ENCODE data around the gene GGT5.
A peak's percentile ranks its signal among the peaks of the same experiment; 100 is the strongest.
"Not testable (repeated sequence)": the region's sequence is repeated elsewhere in the genome, so short reads cannot be mapped to it uniquely, and the experiment has no call there.

Gene GGT5

GRCh38 chr22:24205438-24206195, 39.3 kb downstream of the GGT5 start:
- H2BK120ac ChIP-seq (ENCODE audit: insufficient read depth, low read length, poor library complexity), result peak overlapping the region; percentile 83
- peaks cover 46% of the 10 kb centered on the region for H3K79me1 ChIP-seq (ENCODE audit: low read length)
- H3K4ac ChIP-seq (ENCODE audit: low read depth, low read length), result no peak overlapping the region
- H3K4me1 ChIP-seq (ENCODE audit: control insufficient read depth in 1 of 2, insufficient read depth in 2 of 2, low read length in 2 of 2), result peaks cover 20 to 27% of the 10 kb centered on the region in 2 experiments
- H4K91ac ChIP-seq (ENCODE audit: low read depth, low read length), result peak overlapping the region; percentile 89
- no peaks in the 10 kb centered on the region for H3K27me3 ChIP-seq (ENCODE audit: insufficient read depth, low read length)
- peaks cover 3% of the 10 kb centered on the region for H3K79me2 ChIP-seq (ENCODE audit: control insufficient read depth, insufficient read depth, low read length, poor library complexity)
- no peak for DNase-seq
- WGBS (ENCODE audit: extremely low coverage, insufficient coverage, insufficient read length), result no CpG with 5 or more reads among the region's 8 CpGs
- H4K8ac ChIP-seq (ENCODE audit: low read depth, low read length), result no peak overlapping the region
- H2AFZ ChIP-seq (ENCODE audit: insufficient read depth, low read length, poor library complexity), result no peak overlapping the region
- H3K36me3 ChIP-seq (ENCODE audit: control insufficient read depth in 1 of 2, insufficient read depth in 2 of 2, low read length in 2 of 2), result peaks cover 0 to 2% of the 10 kb centered on the region in 2 experiments
- peak overlapping the region; percentile 2 for H3K14ac ChIP-seq (ENCODE audit: low read length)
- H4K12ac ChIP-seq (ENCODE audit: low read depth, low read length), result no peak overlapping the region
- peak overlapping the region; percentile 88 for H2BK12ac ChIP-seq (ENCODE audit: low read length)
- no peak overlapping the region for H3K9ac ChIP-seq (ENCODE audit: low read length)
- no peak overlapping the region for H3K4me3 ChIP-seq (ENCODE audit: low read depth, low read length)
- H3K9me3 ChIP-seq (ENCODE audit: insufficient read depth, low read depth, low read length), result peaks cover 3% of the 10 kb centered on the region
- H3K23ac ChIP-seq (ENCODE audit: low read length), result no peak overlapping the region
- H3K4me2 ChIP-seq (ENCODE audit: low read length), result no peak overlapping the region
- no peak overlapping the region for H2AK5ac ChIP-seq (ENCODE audit: low read length)
- peak overlapping the region; percentile 75 for H3K27ac ChIP-seq (ENCODE audit: low read depth, low read length)
- peak overlapping the region; percentile 81 for H2BK5ac ChIP-seq (ENCODE audit: low read depth, low read length, poor library complexity)
- H3K18ac ChIP-seq (ENCODE audit: low read length), result no peak overlapping the region

GRCh38 chr22:24203856-24204255, 41.0 kb downstream of the GGT5 start:
- H3K36me3 ChIP-seq (ENCODE audit: control insufficient read depth in 1 of 2, insufficient read depth in 2 of 2, low read length in 2 of 2); H3K14ac ChIP-seq (ENCODE audit: low read length); H3K9ac ChIP-seq (ENCODE audit: low read length); H2AFZ ChIP-seq (ENCODE audit: insufficient read depth, low read length, poor library complexity); H3K23ac ChIP-seq (ENCODE audit: low read length); H3K27me3 ChIP-seq (ENCODE audit: insufficient read depth, low read length); H4K8ac ChIP-seq (ENCODE audit: low read depth, low read length); H3K4me2 ChIP-seq (ENCODE audit: low read length); H3K79me2 ChIP-seq (ENCODE audit: control insufficient read depth, insufficient read depth, low read length, poor library complexity); H4K12ac ChIP-seq (ENCODE audit: low read depth, low read length); H3K9me3 ChIP-seq (ENCODE audit: insufficient read depth, low read depth, low read length); H3K4ac ChIP-seq (ENCODE audit: low read depth, low read length); H3K18ac ChIP-seq (ENCODE audit: low read length); H2AK5ac ChIP-seq (ENCODE audit: low read length); H3K4me3 ChIP-seq (ENCODE audit: low read depth, low read length): not testable (repeated sequence)
- Histone ChIP-seq H4K91ac (ENCODE audit: low read depth, low read length) (peak overlapping the region; percentile 97), H3K79me1 (ENCODE audit: low read length) (peaks cover 43% of the 10 kb centered on the region), H3K4me1 (ENCODE audit: control insufficient read depth in 1 of 2, insufficient read depth in 2 of 2, low read length in 2 of 2) (peaks cover 21 to 26% of the 10 kb centered on the region in 2 experiments), H2BK12ac (ENCODE audit: low read length) (peak overlapping the region; percentile 68), H2BK5ac (ENCODE audit: low read depth, low read length, poor library complexity) (peak overlapping the region; percentile 70), H3K27ac (ENCODE audit: low read depth, low read length) (peak overlapping the region; percentile 84), H2BK120ac (ENCODE audit: insufficient read depth, low read length, poor library complexity) (peak overlapping the region; percentile 78)
- WGBS (ENCODE audit: extremely low coverage, insufficient coverage, insufficient read length), result no CpG with 5 or more reads among the region's 5 CpGs
- peak; percentile 36 to 50 for DNase-seq

GRCh38 chr22:24201681-24202614, 42.9 kb downstream of the GGT5 start:
- Histone ChIP-seq H3K9me3 (ENCODE audit: insufficient read depth, low read depth, low read length) (peaks cover 3% of the 10 kb centered on the region), H3K23ac (ENCODE audit: low read length) (no peak overlapping the region), H2BK5ac (ENCODE audit: low read depth, low read length, poor library complexity) (peak overlapping the region; percentile 94), H3K79me2 (ENCODE audit: control insufficient read depth, insufficient read depth, low read length, poor library complexity) (peaks cover 2% of the 10 kb centered on the region), H3K36me3 (ENCODE audit: control insufficient read depth in 1 of 2, insufficient read depth in 2 of 2, low read length in 2 of 2) (peaks cover 0 to 2% of the 10 kb centered on the region in 2 experiments), H4K91ac (ENCODE audit: low read depth, low read length) (peak overlapping the region; percentile 90), H3K4me2 (ENCODE audit: low read length) (peak overlapping the region; percentile 8), H2BK120ac (ENCODE audit: insufficient read depth, low read length, poor library complexity) (peak overlapping the region; percentile 94), H2AFZ (ENCODE audit: insufficient read depth, low read length, poor library complexity) (no peak overlapping the region), H3K27ac (ENCODE audit: low read depth, low read length) (peak overlapping the region; percentile 92), H3K4me3 (ENCODE audit: low read depth, low read length) (no peak overlapping the region), H4K8ac (ENCODE audit: low read depth, low read length) (peak overlapping the region; percentile 71), H2BK12ac (ENCODE audit: low read length) (peak overlapping the region; percentile 96), H3K4me1 (ENCODE audit: control insufficient read depth in 1 of 2, insufficient read depth in 2 of 2, low read length in 2 of 2) (peaks cover 27 to 31% of the 10 kb centered on the region in 2 experiments), H3K14ac (ENCODE audit: low read length) (peak overlapping the region; percentile 85), H3K4ac (ENCODE audit: low read depth, low read length) (no peak overlapping the region), H4K12ac (ENCODE audit: low read depth, low read length) (no peak overlapping the region), H3K79me1 (ENCODE audit: low read length) (peaks cover 41% of the 10 kb centered on the region), H3K9ac (ENCODE audit: low read length) (no peak overlapping the region), H3K18ac (ENCODE audit: low read length) (peak overlapping the region; percentile 80), H2AK5ac (ENCODE audit: low read length) (peak overlapping the region; percentile 79), H3K27me3 (ENCODE audit: insufficient read depth, low read length) (no peaks in the 10 kb centered on the region)
- WGBS (ENCODE audit: extremely low coverage, insufficient coverage, insufficient read length), result no CpG with 5 or more reads among the region's 26 CpGs
- peak; percentile 93 to 95 for DNase-seq

- DNase-seq, result peak; percentile 55 to 66
- Histone ChIP-seq H3K18ac (ENCODE audit: low read length) (peak overlapping the region; percentile 83), H3K79me1 (ENCODE audit: low read length) (peaks cover 45% of the 10 kb centered on the region), H3K4ac (ENCODE audit: low read depth, low read length) (peak overlapping the region; percentile 70), H2BK12ac (ENCODE audit: low read length) (peak overlapping the region; percentile 98), H3K4me3 (ENCODE audit: low read depth, low read length) (no peak overlapping the region), H3K36me3 (ENCODE audit: control insufficient read depth in 1 of 2, insufficient read depth in 2 of 2, low read length in 2 of 2) (peaks cover 0 to 2% of the 10 kb centered on the region in 2 experiments), H4K91ac (ENCODE audit: low read depth, low read length) (peak overlapping the region; percentile 96), H3K23ac (ENCODE audit: low read length) (no peak overlapping the region), H3K9me3 (ENCODE audit: insufficient read depth, low read depth, low read length) (peaks cover 3% of the 10 kb centered on the region), H3K79me2 (ENCODE audit: control insufficient read depth, insufficient read depth, low read length, poor library complexity) (peaks cover 4% of the 10 kb centered on the region), H2AFZ (ENCODE audit: insufficient read depth, low read length, poor library complexity) (no peak overlapping the region), H2BK120ac (ENCODE audit: insufficient read depth, low read length, poor library complexity) (peak overlapping the region; percentile 98), H3K4me1 (ENCODE audit: control insufficient read depth in 1 of 2, insufficient read depth in 2 of 2, low read length in 2 of 2) (peaks cover 30 to 35% of the 10 kb centered on the region in 2 experiments), H3K27ac (ENCODE audit: low read depth, low read length) (peak overlapping the region; percentile 92), H3K27me3 (ENCODE audit: insufficient read depth, low read length) (no peaks in the 10 kb centered on the region), H3K4me2 (ENCODE audit: low read length) (no peak overlapping the region), H3K9ac (ENCODE audit: low read length) (no peak overlapping the region), H4K12ac (ENCODE audit: low read depth, low read length) (no peak overlapping the region), H4K8ac (ENCODE audit: low read depth, low read length) (peak overlapping the region; percentile 82), H3K14ac (ENCODE audit: low read length) (peak overlapping the region; percentile 87), H2AK5ac (ENCODE audit: low read length) (peak overlapping the region; percentile 77), H2BK5ac (ENCODE audit: low read depth, low read length, poor library complexity) (peak overlapping the region; percentile 94)
- no CpG with 5 or more reads among the region's 7 CpGs for WGBS (ENCODE audit: extremely low coverage, insufficient coverage, insufficient read length)
These were observed 44.2 kb downstream of the GGT5 start for GRCh38 chr22:24200619-24201212.

Measured in trophoblast cell (in vitro differentiated cells and primary cell).